GM13977 (cell line): ENCODE data around the gene PNP.
A peak's percentile ranks its signal among the peaks of the same experiment; 100 is the strongest.
"Not testable (repeated sequence)": the region's sequence is repeated elsewhere in the genome, so short reads cannot be mapped to it uniquely, and the experiment has no call there.

ENCODE experiments used
- DNase-seq: peaks from one replicate; pipeline ENCODE4 v3.0.0; 2012; ENCODE audit warnings: low spot score
- in situ Hi-C: fragments of 300-500 bp; cut with MboI; formaldehyde crosslinking; loops from one replicate; pipeline ENCODE4 v1.12.0; 2022; ENCODE audit warnings: low sequenced_read_pairs, low pct_unique_long_range_greater_than_20kb, mixed read lengths, inconsistent platforms; ENCODE audit not compliant: unreplicated experiment
- TF ChIP-seq, protein P1 (sequence below): IDR thresholded peaks from 2 replicates; pipeline ENCODE4 v1.5.1; 2012; ENCODE audit warnings: mild to moderate bottlenecking, control low read depth; ENCODE audit not compliant: insufficient read depth; ENCODE audit errors: extremely low read depth, missing control alignments

Gene PNP

GRCh38 chr14:20499108-20499507, 29.9 kb downstream of the PNP start:
- TF ChIP-seq, protein P1, sequence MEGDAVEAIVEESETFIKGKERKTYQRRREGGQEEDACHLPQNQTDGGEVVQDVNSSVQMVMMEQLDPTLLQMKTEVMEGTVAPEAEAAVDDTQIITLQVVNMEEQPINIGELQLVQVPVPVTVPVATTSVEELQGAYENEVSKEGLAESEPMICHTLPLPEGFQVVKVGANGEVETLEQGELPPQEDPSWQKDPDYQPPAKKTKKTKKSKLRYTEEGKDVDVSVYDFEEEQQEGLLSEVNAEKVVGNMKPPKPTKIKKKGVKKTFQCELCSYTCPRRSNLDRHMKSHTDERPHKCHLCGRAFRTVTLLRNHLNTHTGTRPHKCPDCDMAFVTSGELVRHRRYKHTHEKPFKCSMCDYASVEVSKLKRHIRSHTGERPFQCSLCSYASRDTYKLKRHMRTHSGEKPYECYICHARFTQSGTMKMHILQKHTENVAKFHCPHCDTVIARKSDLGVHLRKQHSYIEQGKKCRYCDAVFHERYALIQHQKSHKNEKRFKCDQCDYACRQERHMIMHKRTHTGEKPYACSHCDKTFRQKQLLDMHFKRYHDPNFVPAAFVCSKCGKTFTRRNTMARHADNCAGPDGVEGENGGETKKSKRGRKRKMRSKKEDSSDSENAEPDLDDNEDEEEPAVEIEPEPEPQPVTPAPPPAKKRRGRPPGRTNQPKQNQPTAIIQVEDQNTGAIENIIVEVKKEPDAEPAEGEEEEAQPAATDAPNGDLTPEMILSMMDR = no peak
- in situ Hi-C loops = no loop called here

GRCh38 chr14:20499881-20500280, 30.7 kb downstream of the PNP start:
- in situ Hi-C loops = no loop called here
- TF ChIP-seq, protein P1 = no peak
- no peak for DNase-seq

More at GRCh38 chr14:20499108-20499507, 29.9 kb downstream of the PNP start:
- no peak for DNase-seq

GRCh38 chr14:20501346-20501745, 32.1 kb downstream of the PNP start:
- no peak for DNase-seq
- in situ Hi-C loops = no loop called here
- TF ChIP-seq, protein P1 = no peak

DNA sequence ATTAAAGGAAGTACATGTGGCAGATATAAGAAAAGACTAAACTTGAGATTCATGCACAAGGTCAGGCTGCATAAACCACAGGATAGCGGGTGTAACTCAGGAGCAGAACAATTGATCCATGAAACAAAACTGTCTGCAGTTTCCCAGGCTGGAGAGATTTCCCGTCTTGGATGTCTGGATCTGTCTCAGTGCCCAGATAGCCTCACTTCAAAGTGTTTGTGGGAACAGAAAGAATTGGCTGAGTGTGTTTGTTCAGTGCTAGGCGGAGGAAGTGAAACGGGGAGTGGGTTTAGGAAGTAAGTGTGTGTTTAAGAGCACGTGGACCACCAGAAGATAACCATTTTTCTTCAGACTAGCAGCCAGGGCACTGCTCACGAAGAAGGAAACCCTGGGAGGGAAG, 34.7 kb downstream of the PNP start:
- TF ChIP-seq, protein P1 = no peak
- no peak for DNase-seq
- in situ Hi-C loops = no loop called here

- in situ Hi-C loops = not testable (repeated sequence)
Observed at GRCh38 chr14:20506276-20506675, 37.1 kb downstream of the PNP start.

DNA sequence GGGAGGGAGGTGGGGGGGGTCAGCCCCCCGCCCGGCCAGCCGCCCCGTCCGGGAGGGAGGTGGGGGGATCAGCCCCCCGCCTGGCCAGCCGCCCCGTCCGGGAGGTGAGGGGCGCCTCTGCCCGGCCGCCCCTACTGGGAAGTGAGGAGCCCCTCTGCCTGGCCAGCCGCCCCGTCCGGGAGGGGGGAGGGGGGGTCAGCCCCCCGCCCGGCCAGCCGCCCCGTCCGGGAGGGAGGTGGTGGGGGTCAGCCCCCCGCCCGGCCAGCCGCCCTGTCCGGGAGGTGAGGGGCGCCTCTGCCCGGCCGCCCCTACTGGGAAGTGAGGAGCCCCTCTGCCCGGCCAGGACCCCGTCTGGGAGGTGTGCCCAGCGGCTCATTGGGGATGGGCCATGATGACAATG, 37.5 kb downstream of the PNP start:
- in situ Hi-C loops, DNase-seq: not testable (repeated sequence)

More at GRCh38 chr14:20506276-20506675, 37.1 kb downstream of the PNP start:
- not testable (repeated sequence) for DNase-seq

GRCh38 chr14:20507537-20507936, 38.3 kb downstream of the PNP start:
- in situ Hi-C loops, DNase-seq: not testable (repeated sequence)

GRCh38 chr14:20508367-20508766, 39.2 kb downstream of the PNP start:
- TF ChIP-seq, protein P1 = no peak
- in situ Hi-C loops = no loop called here
- DNase-seq = peak; percentile 35
